Jurkat, Clone E6-1 (cell line): ENCODE results near the gene C2orf78. TPM values are rescaled to one million over a fixed set of nuclear protein-coding genes. Genes with fewer than 3 reads are reported as not detected.
A peak's percentile ranks its signal among the peaks of the same experiment; 100 is the strongest.
"Not testable (repeated sequence)": the region's sequence is repeated elsewhere in the genome, so short reads cannot be mapped to it uniquely, and the experiment has no call there.

Experiments
- DNase-seq: peaks from one replicate; pipeline ENCODE4 v3.0.0-alpha.2; 2011; ENCODE audit warnings: low read depth, low spot score
- H3K4me3 ChIP-seq: 2 replicates; pipeline ENCODE4 v1.5.1; 2011; ENCODE audit warnings: mild to moderate bottlenecking, low read length, control low read depth, moderate library complexity
- polyA plus RNA-seq: library from polyadenylated mRNA; unstranded; fragments of >200 nt; gene quantifications from one replicate; pipeline ENCODE4 v1.2.1, GENCODE V29; 2012; ENCODE audit warnings: missing spikeins; ENCODE audit not compliant: insufficient read length, insufficient read depth

Gene C2orf78, protein sequence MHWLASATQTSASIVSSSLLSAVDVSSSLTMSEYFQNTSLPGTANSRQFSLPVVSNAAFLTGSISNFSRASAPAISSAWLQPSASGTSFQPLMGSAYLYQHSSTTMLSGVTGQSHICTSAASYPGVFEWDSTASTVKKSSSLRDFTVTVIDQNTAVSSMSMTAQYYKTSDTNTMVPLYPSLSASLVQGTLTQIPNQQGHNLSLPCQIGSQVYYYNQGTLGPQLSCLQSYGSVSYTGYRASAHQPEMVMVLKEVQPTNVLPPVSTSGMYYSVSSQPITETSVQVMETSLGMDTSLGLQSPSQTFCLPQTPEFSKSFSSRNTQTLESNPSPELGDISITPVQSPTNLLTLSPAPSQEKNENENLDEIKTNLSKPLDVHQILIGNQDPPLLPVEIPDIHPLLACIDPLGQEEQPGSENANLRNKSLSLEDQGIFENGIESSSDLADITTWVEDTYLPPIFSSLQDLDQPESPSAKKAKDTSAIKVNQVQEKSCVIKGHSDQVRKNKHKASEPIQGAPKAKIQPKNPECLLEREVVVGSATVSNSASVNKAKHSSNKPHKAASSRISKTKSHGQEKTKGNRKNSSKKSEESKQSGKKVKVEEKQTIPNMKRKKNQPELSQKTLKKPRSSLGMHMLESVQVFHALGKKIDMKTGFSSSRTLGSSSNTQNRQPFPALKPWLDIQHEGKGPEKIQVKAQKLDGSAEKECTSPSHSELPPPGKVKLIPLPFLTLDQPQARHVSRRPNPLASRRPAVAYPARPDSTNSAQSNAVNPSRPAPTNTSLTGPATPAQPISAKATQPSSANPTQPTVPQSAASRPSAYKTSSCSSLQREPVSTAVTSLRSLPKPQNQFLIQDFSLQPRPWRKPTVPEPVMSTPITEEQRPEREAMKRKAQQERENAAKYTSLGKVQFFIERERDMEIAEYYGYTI
- not detected for polyA plus RNA-seq

- not testable (repeated sequence) for DNase-seq, H3K4me3 ChIP-seq
Measured at GRCh38 chr2:73783883-73784282, at the start of gene C2orf78. Gene C2orf78 (plus strand): TSS chr2:73784183. CDS start chr2:73784310, 127 bp downstream.

GRCh38 chr2:73736378-73736777 is 47.6 kb upstream of the C2orf78 start:
- H3K4me3 ChIP-seq = peak overlapping the region; percentile 98
- no peak for DNase-seq

DNA sequence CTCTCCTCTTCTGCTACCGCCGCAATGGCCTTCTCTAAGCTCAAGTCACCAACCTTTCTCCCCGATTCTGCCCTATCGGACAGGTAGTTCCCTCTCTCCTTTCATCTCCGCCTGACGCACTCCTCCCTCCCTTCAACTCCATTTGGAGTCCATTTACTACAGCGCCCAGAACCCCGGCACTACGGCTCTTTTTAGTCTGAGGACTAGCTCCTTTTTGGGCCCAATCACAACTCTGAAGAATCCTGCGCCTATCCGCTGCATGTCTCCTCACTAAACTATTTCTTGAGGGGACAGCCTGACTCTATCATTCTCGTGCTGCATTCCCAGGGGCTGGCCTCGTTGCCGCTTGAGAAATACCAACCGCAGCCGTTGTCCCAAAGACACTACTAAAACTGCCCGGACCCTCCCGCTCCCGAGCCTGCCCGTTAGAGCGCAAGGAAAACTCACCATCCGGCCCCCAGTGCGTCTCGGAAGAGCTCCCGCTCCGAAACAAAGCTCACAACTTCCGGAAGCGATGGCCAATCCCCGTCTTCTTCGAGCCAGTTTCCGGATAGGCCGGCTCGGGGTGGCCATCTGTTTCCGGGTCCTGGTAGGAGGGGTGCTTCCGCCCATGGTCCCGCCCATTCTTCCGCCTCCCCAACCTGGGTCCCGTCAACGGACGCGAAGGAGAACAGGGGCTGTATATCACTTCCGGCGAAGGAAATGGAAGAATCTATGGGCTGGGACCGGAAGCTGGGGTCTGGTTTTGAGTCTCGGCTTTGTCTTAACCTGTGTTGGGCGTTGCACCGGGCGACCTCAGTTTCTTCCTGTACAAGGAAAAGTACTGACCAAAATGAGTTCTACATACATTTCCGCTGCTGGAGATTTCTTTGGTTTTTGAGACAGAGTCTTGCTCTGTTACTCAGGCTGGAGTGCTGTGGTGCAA is 46.9 kb upstream of the C2orf78 start, which contains the start of gene TPRKB:
Gene TPRKB (minus strand): TSS at position 491 of the 925 bp plus-strand sequence. CDS start 2,776 bp downstream, outside the sequence.
- peak; percentile 97 for DNase-seq
- H3K4me3 ChIP-seq = peak within 1 kb of the TSS; percentile 98

- DNase-seq = no peak
Measured at GRCh38 chr2:73739101-73739500, 44.9 kb upstream of the C2orf78 start.

DNA sequence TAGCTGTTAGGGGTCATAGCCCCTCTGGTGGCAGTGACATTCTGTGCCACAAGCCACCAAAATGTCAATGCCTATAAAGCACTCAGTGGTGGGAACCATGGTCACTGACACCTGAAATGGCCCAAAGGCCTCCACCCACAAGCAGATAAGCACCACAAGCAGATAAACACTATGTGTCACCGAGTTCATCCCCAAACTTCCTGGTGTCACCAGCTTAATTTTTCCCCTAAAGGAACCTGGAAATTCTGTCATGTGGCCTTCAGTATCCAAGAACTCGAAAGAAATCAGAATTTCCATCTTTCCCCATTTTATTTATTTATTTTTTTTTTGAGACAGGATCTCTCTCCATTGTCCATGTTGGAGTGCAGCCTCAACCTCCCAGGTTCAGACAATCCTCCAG is 43.2 kb upstream of the C2orf78 start:
- no peak overlapping the region for H3K4me3 ChIP-seq
- no peak for DNase-seq

More at GRCh38 chr2:73739101-73739500, 44.9 kb upstream of the C2orf78 start:
- H3K4me3 ChIP-seq = no peak overlapping the region

DNA sequence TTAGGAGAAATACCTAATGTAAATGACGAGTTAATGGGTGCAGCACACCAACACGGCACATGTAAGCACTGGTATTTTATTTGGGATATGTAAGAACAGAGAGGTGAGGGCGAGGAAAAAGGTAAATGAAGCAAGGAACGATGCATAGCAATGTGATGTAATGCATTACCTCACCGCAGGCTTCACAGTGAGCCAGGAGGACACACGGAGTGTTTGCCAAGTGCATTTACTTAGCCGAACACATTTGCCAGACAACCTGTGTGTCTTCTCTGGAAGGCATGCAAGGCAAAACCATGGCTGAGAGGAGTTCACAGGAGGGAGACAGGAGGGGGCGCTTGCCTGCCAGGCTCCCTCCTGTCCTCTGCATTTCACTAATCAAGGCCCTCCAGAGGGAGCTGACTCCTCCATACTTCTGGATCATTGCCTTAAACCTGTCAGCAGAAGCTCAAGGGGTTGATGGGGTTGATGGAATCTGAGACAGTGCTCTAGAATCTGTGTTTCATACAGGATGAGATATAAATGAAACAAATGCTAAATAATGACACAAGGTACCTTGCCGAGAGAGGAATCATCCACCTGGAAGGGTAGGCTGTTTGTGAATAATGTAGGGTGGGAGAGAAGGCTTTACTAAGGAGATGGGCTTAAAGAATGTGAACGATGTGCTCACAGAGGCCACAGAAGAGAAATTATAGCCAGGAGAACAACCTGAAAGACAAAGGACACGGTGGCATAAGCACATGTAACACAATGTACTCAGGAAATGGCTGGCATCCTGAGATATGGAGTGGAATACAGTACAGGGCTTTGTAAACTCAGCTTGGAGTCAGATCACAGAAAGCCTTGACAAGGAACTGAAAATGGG is 37.7 kb upstream of the C2orf78 start:
- no peak overlapping the region for H3K4me3 ChIP-seq
- no peak for DNase-seq

DNA sequence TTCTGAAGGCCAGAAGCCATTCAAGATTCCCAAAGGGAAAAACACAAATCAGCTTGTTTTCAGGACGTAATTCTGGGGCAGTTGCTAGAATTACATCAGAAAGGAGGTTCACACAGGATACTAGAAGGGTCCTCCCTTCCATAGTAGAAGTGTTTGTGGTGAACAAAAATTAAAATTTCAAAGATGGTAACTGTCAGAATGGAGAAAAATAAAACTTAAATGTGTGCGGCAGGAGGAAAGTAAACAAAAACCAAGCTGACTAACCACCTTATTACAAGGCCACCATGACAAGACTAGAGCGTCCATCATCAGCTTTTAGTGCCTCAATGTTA is 37.1 kb upstream of the C2orf78 start:
- no peak for DNase-seq
- no peak overlapping the region for H3K4me3 ChIP-seq

DNA sequence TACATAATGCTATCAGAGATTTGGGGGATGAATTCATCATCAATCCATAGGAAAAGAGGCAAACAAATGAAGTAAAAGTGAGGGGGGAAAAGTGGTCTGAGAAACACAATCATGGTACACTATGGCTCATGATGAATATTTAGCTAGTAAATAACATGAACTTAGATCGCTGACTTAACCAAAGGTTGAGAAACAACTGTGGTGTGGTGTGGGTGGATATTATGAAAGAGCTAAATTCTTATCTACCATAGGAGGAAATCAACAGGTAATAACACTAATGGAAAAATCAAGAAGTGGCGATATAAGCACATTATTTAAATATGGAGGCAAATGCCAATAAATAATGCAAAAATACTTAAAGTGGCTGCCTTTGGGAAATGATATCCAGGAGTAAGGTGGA is 34.7 kb upstream of the C2orf78 start:
- DNase-seq = no peak
- H3K4me3 ChIP-seq = no peak overlapping the region

GRCh38 chr2:73754332-73754731 is 29.7 kb upstream of the C2orf78 start:
- not testable (repeated sequence) for H3K4me3 ChIP-seq, DNase-seq

DNA sequence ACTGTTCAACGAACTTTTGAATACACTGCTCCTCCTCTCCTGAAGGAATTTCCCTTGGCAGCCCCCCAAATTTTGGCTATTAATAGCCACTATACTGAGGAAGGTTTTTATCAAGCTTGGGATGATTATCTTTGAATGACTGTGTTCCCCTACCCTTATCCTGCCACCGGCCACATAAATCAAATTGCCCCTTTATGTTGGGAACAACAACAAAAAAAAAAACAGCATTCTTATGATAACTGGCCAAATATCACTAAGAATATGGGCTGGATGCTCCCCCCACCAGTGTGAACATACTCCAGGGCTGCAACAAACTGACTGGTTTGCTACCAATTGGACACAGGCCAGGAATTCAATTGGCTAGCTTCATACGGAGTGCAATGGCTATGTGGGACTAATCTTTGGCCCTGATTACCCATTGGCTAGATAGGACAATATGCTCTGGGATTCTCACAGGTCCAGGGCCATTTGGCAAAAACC is 24.7 kb upstream of the C2orf78 start:
- no peak for DNase-seq
- H3K4me3 ChIP-seq = no peak overlapping the region

DNA sequence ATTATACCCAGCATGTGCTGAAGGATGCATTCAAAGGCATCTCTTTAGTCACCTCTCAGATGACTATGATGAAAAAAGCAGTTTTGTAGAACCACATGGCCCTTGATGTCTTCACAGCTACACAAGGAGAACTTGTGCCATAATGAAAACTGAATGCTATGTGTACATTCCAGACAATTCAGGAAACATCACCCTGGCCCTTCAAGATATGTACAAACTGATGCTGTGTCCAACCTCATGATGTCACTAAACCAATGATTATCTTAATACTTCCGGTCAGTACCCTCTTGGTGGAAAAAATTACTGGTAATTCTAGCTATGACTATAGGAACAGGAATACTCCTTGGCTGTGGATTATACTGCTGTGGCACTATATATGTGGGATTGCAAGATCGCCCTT is 24.1 kb upstream of the C2orf78 start:
- no peak for DNase-seq

DNA sequence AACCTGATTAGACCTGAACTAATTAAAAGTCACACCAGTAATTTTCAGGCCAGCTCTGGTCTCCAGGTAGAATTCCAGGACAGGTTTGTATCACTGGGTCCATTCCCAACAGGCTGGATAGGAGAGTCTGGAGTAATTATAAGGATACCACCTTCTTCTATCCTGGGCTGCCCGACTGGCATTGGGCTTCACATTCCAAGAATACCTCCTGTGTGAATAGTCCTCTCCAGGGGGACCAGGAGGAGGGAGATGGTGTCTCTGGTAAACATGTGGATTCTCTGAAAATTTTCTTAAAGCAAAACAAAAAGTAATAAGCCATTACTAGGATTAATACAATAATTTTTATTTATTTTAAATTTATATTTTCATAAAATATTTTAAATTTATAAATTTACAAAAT is 21.4 kb upstream of the C2orf78 start:
- DNase-seq = no peak

More for the DNA sequence above, 24.1 kb upstream of the C2orf78 start:
- H3K4me3 ChIP-seq = no peak overlapping the region

DNA sequence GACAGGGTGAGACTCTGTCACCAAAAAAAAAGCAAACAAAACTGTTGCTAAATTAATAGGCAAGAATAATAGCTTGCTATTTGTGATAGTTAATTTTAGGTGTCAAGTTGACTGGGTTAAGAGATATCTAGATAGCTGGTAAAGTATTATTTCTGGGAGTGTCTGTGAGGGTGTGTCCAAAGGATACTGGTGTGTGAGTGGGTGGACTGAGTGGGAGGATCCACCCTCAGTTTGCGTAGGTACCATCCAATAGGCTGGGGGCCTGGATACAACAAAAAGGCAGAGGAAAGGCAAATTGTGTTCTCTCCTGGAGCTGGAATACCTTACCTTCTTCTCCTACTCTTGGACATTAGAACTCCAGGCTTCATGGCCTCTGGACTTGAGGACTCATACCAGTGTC is 19.0 kb upstream of the C2orf78 start:
- H3K4me3 ChIP-seq = no peak overlapping the region
- no peak for DNase-seq

More for the DNA sequence above, 21.4 kb upstream of the C2orf78 start:
- no peak overlapping the region for H3K4me3 ChIP-seq

GRCh38 chr2:73766349-73766748 is 17.6 kb upstream of the C2orf78 start:
- no peak overlapping the region for H3K4me3 ChIP-seq
- no peak for DNase-seq

DNA sequence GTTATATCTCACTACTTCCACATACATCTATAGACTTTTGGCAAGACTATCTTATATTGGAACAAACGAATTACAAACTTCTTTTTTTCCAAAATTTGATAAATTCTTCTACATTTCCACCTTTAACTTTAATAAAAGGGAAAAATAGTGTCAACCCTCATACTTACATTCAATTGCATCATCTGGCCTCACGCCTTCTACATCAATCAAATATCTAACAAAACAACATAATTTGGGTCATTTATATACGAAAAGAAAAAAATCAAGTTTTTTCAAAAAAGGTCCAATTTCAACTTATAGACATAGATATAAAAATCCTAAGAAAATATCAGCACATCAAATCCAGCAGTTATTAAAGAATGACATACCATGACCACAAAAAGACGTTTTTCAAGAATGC is 17.0 kb upstream of the C2orf78 start:
- H3K4me3 ChIP-seq = no peak overlapping the region

DNA sequence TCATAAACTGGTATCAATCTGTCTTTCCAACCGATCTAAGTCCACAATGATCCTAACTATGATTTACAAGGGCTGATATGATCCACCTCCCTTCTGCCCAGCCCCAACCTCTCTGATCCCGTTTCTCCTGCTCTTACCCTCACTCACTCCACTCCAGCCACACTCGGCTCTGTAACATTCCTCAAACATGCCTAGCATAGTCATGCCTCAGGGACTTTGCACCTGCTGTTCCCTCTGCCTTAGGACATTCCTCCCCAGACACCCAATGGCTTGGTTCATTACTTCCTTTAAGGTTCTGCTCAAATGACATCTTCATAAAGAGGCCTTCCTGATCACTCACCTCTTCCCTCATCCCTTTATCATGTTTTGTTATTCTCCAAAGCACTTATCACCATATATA is 13.3 kb upstream of the C2orf78 start:
- no peak overlapping the region for H3K4me3 ChIP-seq
- no peak for DNase-seq

More for the DNA sequence above, 17.0 kb upstream of the C2orf78 start:
- DNase-seq = no peak

GRCh38 chr2:73772819-73773218 is 11.2 kb upstream of the C2orf78 start:
- no peak overlapping the region for H3K4me3 ChIP-seq
- no peak for DNase-seq

- DNase-seq = no peak
- no peak overlapping the region for H3K4me3 ChIP-seq
Measured at GRCh38 chr2:73776381-73776780, 7.6 kb upstream of the C2orf78 start.
